Measurements from ENCODE around the gene ZZZ3.
"Not testable (repeated sequence)": the region's sequence is repeated elsewhere in the genome, so short reads cannot be mapped to it uniquely, and the experiment has no call there.

The ZZZ3 gene

GRCh38 chr1:77682460-77683159 lies at the start of gene ZZZ3:
Gene ZZZ3, minus strand, starts transcription at chr1:77682658. Its CDS starts 49,304 bp downstream, at chr1:77633354.
- DNase-seq (ENCODE audit: low read depth) = peak; percentile 97

GRCh38 chr1:77732090-77732489 lies 49.6 kb upstream of the ZZZ3 start:
- DNase-seq (ENCODE audit: low read depth) = no peak

DNA sequence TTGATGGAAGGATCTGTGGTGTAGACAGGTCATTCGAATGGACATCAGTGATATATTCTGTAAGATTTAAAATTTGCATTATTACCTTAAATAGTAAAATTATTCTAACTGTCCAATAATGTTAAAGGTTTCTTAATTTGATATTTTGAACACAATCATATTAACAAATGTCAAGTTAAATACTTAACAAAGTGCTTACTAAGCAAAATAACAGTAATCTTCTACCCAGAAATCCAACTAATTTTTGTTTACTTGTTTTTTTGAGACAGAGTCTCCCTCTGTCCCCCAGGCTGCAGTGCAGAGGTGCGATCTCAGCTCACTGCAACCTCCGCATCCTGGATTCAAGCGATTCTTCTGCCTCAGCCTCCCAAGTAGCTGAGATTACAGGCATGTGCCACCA lies 43.2 kb upstream of the ZZZ3 start:
- DNase-seq (ENCODE audit: low read depth) = no peak

- no peak for DNase-seq (ENCODE audit: low read depth)
Measured at GRCh38 chr1:77718181-77718580, 35.7 kb upstream of the ZZZ3 start.

- DNase-seq (ENCODE audit: low read depth) = no peak
Measured at GRCh38 chr1:77716065-77716464, 33.6 kb upstream of the ZZZ3 start.

GRCh38 chr1:77709727-77710126 lies 27.3 kb upstream of the ZZZ3 start:
- DNase-seq (ENCODE audit: low read depth) = no peak

DNA sequence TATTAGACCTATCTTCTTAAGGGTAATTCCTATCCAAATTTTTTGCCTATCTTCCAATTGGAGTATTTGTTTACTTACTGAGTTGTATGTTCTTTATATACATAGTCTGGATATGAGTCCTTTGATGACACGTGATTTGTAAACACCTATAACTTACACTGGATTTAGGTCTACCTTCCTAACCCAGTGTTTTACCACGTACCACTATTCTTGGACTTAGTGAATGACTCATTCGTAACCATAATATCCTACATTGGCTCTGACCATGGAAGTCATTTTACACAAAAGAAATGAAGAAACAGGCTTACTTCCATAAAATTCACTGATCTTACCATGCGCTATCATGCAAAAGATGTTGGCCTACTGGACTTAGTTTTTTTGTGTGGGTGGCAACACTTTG lies 23.9 kb upstream of the ZZZ3 start:
- DNase-seq (ENCODE audit: low read depth) = no peak

- DNase-seq (ENCODE audit: low read depth) = no peak
Measured at GRCh38 chr1:77704736-77705135, 22.3 kb upstream of the ZZZ3 start.

GRCh38 chr1:77699673-77700072 lies 17.2 kb upstream of the ZZZ3 start:
- DNase-seq (ENCODE audit: low read depth) = not testable (repeated sequence)

DNA sequence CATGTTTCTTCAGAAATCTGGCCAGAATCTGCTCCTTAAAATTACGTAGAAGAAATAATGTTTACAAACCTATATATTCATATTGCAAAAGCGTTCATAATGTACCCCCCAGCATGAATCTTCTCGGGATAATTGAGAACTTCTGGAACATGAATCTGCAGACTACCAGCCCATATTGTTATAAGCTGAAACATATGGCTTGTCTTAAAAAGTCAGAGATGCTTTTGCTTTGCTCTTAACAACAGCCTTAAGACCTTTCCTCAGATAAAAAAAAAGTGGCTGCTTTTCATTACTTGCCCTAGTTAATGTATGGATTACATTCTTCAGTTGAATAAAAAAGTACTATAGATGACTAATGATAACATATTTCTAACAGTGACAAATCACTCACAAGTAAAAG lies 15.0 kb upstream of the ZZZ3 start:
- no peak for DNase-seq (ENCODE audit: low read depth)

- DNase-seq (ENCODE audit: low read depth) = no peak
Measured at GRCh38 chr1:77688939-77689338, 6.5 kb upstream of the ZZZ3 start.

GRCh38 chr1:77687519-77687906 lies 5.1 kb upstream of the ZZZ3 start:
- DNase-seq (ENCODE audit: low read depth) = no peak

- no peak for DNase-seq (ENCODE audit: low read depth)
Measured at GRCh38 chr1:77686796-77687518, 4.5 kb upstream of the ZZZ3 start.

- DNase-seq (ENCODE audit: low read depth) = peak; percentile 56
Measured at GRCh38 chr1:77683160-77684148, 996 bp upstream of the ZZZ3 start.

DNA sequence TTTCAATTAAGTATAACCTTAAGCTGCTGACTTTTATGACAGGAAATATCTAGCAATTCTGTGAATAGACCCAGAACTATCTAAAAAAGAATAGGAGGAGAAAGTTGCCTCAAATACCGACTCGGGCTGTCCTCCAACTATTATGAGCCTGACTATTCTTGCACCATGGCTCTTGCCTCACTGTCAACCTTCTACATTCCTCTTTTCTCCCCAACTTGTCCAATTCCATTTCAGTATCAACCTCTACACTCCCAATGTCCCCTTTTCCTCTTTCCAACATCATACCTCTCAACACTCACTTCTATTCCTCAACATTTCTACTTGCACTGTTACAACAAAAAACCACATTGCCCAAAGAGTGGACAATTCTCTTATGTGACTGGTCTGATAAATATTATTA lies 2.3 kb downstream of the ZZZ3 start:
- no peak for DNase-seq (ENCODE audit: low read depth)

DNA sequence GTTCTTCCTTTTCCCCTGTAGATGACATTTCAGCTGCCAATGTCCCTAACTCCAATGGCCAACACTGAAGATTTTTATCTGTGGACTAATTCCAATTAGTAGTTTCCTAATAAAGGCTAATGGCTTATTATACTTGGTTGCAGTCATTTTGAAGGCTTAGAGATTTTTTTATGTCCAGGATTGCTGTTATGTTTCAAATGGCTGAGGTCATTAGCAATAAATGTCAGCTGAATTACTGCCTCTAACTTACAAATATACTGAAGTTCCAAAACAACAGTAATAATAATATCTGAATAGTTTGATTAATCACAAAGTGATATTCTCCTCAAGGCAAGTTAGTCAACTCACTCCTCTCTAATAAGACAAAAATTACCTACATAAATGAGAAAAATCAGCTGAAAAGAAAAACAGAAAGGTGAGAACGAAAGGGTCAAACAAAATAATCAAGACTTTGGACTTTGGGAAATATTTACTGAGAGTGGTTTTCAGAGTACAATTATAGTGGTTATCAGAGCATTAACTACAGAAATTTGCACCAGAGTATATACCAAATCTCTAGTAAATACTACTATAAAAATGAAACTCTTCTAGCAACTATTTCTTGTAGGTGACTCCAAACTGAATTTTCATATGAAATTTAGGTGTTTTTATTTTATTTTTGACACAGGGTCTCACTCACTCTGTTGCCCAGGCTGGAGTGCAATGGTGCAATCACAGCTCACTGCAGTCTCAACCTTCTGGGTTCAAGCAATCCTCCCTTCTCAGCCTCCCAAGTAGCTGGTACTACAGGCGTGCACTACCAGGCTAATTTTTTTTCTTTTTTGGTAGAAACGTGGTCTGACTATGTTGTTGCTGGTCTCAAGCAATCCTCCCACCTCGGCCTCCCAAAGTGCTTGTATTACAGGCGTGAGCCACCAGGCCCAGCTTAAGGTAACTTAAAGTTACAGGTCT lies 3.5 kb downstream of the ZZZ3 start:
- DNase-seq (ENCODE audit: low read depth) = no peak

DNA sequence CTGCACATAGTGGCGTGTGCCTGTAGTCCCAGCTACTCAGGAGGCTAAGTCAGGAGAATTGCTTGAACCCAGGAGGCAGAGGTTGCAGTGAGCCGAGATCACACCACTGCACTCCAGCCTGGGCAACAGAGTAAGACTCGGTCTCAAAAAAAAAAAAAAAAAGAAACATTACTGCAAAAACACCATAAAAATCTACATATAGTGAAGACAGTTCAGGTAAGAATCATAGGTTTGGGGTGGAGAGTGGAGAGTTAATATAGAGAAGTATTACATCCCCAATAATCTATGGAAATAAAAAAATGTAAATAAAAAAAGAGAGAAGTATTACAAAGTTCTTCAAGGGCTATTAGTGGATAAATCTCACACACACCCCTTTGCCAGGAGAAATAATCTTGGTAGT lies 7.7 kb downstream of the ZZZ3 start:
- not testable (repeated sequence) for DNase-seq (ENCODE audit: low read depth)

GRCh38 chr1:77673716-77674355 lies 8.6 kb downstream of the ZZZ3 start:
- no peak for DNase-seq (ENCODE audit: low read depth)

DNA sequence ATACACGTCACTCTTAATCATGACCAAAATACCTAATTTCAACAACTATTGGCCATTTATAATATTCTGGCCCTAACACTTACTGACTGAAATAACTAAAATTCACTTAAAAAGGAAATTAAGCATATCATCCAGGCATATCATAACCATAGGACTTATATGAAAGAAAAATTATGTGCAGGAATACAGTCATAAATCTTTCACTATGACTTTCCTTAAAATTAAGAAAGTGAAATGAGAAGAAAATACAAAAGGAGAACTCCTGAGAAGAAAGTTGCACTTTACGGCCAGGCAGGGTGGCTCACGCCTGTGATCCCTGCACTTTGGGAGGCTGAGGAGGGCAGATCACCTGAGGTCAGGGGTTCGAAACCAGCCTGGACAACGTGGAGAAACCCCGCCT lies 9.4 kb downstream of the ZZZ3 start:
- DNase-seq (ENCODE audit: low read depth) = no peak

GRCh38 chr1:77672374-77672773 lies 10.1 kb downstream of the ZZZ3 start:
- no peak for DNase-seq (ENCODE audit: low read depth)

- DNase-seq (ENCODE audit: low read depth) = no peak
Measured at GRCh38 chr1:77671836-77672235, 10.6 kb downstream of the ZZZ3 start.
